Measurements from ENCODE around the gene BNC1. TPM values are rescaled to one million over a fixed set of nuclear protein-coding genes. Genes with fewer than 3 reads are reported as not detected.
"Not testable (repeated sequence)": the region's sequence is repeated elsewhere in the genome, so short reads cannot be mapped to it uniquely, and the experiment has no call there.

BNC1 gene
- total RNA-seq, 1 experiment from 2014 or later: 0.03 TPM

DNA sequence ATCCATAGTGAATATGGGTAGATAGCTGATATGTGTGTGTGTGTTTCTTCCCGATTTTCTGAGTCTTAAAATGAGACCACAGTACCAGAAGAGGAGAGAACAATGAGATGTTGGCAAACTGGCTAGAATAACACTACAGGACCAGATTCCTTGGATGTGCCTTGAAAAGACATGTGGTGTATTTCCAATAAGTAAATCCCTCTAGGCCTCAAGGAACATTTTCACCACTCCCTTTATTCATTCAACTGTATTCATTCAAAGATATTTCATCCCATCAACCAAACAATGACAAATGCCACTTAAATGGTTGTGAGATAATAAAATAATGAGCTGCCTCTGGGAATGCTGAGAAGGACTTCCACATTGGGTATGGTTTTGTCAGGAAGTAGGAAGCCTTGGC lies 8.7 kb upstream of the BNC1 start:
- no peak for DNase-seq (ENCODE audit: low spot score)

GRCh38 chr15:83292317-83292716 lies 7.9 kb upstream of the BNC1 start:
- DNase-seq (ENCODE audit: low spot score): no peak

GRCh38 chr15:83290236-83290635 lies 5.8 kb upstream of the BNC1 start:
- DNase-seq (ENCODE audit: low spot score): no peak

DNA sequence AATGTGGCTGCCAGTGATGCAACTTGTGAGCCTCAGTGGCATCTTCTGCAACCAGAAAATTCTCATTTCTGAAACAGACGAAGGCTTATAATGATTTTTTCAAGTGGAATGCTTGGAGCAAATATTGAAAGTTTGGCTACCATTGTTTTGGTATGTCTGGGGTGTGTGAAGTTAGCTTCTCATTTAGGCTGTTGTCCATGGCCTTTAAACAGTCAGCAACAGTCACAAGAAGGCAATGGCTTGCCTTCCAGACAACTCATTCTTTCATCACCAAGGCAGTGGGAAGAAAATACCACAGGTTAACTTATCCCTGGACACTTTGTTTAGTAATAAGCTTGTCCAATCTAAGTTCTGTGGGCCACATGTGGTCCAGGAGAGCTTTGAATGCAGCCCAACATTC lies 4.7 kb upstream of the BNC1 start:
- no peak for DNase-seq (ENCODE audit: low spot score)

- DNase-seq (ENCODE audit: low spot score): peak; percentile 28
These were observed 3.9 kb upstream of the BNC1 start for GRCh38 chr15:83288381-83288801.

DNA sequence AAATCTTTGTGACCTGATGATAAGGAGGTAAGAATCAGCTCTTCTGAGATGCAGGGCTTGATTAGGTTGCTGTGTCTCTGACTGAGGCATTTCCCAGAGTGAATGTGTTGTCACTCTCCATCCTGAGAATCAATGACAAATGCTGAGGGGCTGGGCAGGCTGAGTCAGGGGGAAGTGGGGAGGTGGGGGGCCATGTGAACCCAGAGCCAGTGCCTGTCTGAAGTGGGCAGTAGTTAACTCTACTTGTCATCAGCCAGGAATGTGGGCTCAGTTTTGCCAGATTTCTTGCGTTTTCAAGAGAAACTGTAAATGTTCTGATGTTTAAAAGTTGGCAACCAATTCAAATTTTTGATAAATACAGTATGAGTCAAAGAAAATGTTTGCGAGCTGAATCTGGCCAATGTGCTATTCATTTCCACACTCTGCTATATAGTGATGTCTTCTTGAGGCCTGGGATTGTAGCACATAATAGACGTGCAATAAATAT lies 3.1 kb upstream of the BNC1 start:
- DNase-seq (ENCODE audit: low spot score): peak; percentile 96

- peak; percentile 88 for DNase-seq (ENCODE audit: low spot score)
These were observed 1.6 kb upstream of the BNC1 start for GRCh38 chr15:83285979-83286553.

DNA sequence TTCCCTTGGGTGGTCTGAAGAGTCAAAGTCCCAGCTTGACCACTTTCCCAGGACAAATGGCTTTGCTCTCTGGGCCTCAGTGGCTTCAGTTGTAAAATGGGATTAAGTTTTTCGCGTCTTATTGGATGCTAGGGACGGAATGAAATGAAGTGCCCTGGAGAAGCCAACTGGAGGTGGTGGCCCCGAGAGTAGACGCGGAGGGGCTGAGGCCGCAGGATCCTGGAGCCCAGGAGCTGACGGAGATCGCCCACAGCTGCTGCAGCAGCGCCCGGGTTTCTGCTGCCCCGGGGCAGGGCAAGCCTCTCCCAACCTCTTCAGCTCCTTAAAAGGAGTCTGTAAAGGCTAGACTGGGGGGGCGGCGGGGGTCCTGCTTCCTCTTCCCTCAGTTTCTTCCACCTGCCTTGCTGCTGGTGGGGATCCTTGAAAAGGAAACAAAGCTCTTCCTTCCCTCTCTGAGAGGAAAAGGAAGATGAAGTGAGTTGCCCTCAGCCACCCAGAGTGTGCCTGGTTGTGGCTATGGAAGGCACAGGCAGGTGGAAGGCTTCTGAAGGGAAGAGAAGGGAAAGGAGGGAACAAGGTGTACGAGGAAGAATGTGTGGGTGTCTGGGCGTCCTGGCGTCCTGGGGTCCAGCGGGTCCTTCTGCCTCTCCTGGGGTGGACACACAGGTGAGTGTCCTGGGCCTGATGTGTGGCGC lies 967 bp upstream of the BNC1 start:
- DNase-seq (ENCODE audit: low spot score): no peak

DNA sequence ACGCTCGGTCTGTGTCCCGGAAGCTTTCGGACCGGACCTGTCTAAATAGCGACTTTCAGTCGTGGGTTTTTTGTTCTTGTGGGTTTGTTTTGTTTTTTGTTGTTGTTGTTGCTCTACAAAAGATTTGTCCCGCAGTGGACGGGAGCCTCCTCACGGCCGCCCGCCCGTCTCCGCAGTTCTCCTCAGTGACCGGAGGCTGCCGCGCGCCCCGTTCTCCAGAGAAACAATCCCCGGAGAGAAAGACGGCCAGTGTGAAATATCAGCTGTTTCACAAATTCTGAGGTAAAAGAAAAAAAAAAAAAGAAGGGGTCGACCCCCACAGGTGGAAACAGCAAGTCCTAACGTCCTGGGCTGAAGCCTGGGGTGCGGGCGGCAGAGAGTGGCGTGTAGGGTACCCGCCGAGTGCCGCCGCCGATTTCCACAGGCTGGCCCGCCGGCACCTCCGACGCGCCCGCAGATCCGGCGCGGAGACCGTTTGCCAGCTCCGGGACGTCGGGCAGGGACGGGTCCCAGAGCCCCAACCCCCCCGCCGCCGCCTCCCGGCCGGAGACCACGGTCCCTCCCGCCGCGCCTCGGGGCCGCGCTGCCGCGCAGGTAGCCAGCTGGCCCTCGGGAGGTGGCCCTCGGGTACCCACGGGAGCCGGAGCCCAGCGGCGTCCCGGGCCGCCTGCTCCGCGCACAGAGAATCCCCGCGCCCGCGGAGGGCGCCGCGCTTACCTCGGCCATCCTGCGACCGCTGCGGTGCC lies 478 bp downstream of the BNC1 start:
- no peak for DNase-seq (ENCODE audit: low spot score)

DNA sequence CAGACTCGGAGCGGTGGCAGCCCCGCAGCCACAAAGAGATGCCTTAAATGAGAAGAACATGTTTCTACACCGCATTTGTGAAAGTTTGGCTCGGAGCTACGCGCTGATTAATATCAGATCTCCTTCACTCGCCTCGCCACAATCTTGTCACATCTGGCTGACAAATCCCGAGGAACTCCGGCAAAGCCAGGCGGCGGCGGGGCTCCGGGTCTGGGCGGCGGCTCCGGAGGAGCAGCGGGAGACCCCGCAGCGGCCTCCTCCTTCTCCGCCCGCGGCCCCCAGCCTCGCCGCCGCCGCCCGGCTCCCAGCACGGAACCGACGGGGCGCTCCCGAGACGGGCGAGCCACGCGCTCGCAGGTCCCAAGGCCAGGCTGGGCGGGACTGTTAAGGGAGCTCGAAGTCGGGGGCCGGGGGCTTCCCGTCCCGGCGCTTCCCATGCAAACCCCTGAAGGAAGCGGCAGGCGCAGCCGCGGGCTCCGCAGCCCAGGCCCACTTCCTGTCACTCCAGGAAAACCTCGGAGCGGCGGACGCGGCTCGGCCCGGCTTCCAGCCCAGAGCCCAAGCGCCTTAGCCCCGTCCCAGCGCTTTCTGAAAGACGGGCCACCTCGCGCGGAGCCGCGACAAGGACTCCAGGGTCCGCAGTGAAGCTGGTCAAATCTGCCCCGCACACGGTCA lies 1.2 kb downstream of the BNC1 start:
- DNase-seq (ENCODE audit: low spot score): no peak

DNA sequence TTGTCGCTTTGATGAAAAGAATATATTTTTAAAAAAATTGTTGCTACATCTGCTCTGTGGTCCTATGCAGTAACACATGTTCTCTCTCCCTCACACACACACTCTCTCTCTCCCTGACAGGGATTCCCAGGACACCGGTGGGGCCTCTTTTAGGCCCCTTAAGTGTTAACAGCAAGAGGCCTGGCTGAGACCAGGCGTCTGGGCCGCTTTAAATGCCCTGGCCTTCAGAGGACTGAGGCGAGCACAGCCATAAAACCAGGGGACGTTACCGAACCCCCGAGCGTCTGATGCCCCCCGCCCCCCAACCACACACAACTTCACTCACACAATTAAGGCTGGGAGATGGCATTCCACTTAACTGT lies 1.7 kb downstream of the BNC1 start:
- no peak for DNase-seq (ENCODE audit: low spot score)

DNA sequence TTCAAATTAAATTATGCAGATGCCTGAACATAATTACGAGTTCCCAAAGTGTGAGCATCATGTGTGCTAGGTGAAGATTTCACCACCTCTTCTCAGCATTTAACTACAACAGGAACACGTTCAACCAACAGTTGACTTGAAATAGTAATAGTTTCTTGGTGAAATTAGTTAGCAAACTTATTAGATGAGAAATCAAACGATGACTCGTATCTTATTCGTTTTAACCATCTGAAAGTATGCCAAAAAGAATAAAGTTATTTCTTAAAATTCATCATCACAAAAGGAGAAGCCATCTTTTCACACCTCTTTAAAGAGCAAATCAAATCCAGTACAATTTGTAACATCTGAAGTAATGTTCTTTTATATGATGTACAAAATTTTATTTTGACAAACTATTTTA lies 2.3 kb downstream of the BNC1 start:
- DNase-seq (ENCODE audit: low spot score): no peak

- no peak for DNase-seq (ENCODE audit: low spot score)
These were observed 6.3 kb downstream of the BNC1 start for GRCh38 chr15:83278191-83278590.

DNA sequence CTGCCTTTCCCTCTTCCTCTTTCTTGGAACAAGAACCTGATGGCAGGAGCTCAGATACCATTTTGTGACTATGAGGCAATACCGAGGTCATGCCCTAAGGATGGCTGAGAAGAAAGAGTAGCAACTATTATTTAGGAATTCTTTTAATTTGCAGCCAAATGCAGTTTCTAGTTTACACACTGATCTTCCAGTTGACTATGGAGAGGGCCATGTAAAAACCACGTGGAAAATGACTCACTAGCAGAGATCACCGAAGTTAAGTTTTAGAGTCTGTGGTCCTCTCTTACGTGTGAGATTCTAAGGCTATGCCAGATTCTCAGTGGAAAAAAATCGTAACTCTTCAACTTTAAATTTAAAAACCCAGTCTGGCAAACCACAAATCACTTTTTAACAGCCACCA lies 7.8 kb downstream of the BNC1 start:
- DNase-seq (ENCODE audit: low spot score): no peak

- peak; percentile 52 for DNase-seq (ENCODE audit: low spot score)
These were observed 9.1 kb downstream of the BNC1 start for GRCh38 chr15:83275412-83275811.

DNA sequence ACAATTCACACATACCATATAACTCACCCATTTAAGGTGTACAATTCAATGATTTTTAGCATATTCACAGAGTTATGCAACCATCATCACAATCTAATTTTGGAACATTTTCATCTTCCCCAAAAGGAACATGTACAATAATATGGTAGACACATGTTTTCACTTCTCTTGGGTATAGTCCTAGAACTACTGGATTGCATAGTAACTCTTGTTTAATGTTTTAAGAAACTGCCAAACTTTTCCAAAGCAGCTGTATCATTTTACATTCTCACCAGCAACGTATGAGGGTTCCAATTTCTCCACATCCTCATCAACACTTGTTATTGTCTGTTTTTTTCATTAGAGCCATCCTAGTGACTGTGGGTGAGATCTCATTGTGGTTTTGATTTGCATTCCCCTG lies 14.3 kb downstream of the BNC1 start:
- no peak for DNase-seq (ENCODE audit: low spot score)

GRCh38 chr15:83268147-83268546 lies 16.3 kb downstream of the BNC1 start:
- no peak for DNase-seq (ENCODE audit: low spot score)

DNA sequence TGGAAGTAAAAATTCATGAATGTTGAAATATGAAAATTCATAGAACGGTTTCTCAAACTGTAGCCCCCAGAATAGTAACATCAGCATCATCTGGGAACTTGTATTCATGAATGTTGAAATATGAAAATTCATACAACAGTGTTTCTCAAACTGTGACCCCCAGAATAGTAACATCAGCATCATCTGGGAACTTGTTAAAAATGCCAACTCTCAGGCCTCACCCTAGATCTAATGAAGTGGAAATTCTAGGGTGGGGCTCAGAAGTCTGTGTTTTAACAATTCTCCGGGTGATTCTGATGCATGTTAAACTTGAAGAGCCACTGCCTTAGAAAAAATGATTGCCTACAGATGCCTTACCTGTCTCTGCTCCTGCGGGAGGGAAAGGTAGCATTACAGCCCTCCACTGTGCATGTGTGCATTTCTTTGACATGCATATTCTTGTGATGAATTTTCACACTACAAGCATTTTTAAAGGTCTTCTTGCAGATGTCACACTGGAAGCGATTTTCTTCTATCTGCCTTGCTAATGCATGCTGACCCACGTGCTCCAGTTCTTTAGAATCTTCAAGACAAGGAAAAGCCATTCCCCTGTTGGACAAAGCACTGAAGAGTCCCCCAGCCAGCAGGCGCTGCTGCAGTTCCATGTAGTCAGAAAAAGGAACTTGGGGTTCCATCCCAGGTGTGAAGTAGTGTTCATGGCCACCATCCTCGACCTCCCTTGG lies 21.7 kb downstream of the BNC1 start:
- DNase-seq (ENCODE audit: low spot score): no peak

DNA sequence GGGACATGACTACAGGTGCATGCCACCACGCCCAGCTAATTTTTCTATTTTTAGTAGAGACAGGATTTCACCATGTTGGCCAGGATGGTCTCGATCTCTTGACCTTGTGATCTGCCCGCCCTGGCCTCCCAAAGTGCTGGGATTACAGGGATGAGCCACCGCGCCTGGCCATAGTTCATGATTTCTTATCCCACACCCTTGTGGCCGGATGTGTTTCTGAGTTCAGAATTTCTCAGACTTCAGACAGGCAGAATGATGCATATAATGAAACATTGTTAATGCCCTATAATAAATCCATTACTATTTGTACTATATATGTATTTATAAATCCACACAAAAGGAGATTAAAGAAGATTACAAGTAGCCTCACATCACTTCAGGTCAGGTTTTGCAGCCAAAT lies 22.3 kb downstream of the BNC1 start:
- not testable (repeated sequence) for DNase-seq (ENCODE audit: low spot score)

DNA sequence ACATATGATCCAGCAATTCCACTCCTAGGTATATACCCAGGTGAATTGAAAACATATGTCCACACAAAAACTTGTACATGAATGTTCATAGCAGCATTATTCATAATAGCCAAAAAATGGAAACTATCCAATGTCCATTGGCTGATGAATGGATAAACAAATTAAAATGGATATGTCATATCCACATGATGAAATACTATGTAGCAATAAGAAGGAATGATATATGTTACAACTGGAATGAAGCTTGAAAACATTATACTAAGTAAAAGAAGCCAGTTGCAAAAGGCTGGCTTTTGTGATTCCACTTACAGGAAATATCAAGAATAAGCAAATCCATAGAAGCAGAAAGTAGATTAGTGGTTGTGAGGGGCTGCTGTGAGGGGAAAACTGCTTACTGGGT lies 33.7 kb downstream of the BNC1 start:
- DNase-seq (ENCODE audit: low spot score): no peak

- DNase-seq (ENCODE audit: low spot score): no peak
These were observed 35.5 kb downstream of the BNC1 start for GRCh38 chr15:83249030-83249343.

All from A172 (cell line).